ENCODE results near the gene GYPE.
"Not testable (repeated sequence)": the region's sequence is repeated elsewhere in the genome, so short reads cannot be mapped to it uniquely, and the experiment has no call there.

GRCh38 chr4:143910906-143911305 is 5.5 kb upstream of the GYPE start:
- not testable (repeated sequence) for TF ChIP-seq CTCF, POLR2A, POLR2AphosphoS5 (IDR thresholded peaks at IDR 0.05)

Measured in breast epithelium (tissue), 3 donors.